ENCODE measurements around the gene CCDC73.
"Not testable (repeated sequence)": the region's sequence is repeated elsewhere in the genome, so short reads cannot be mapped to it uniquely, and the experiment has no call there.

CCDC73 gene

GRCh38 chr11:32794439-32794838, at the start of gene CCDC73:
Gene CCDC73, minus strand, starts transcription at chr11:32794662. Its CDS starts 34,419 bp downstream, at chr11:32760243.
- DNase-seq: no peak

GRCh38 chr11:32843544-32843943, 49.1 kb upstream of the CCDC73 start:
- DNase-seq: no peak

GRCh38 chr11:32840587-32840986, 46.1 kb upstream of the CCDC73 start:
- no peak for DNase-seq

GRCh38 chr11:32839308-32839707, 44.8 kb upstream of the CCDC73 start:
- no peak for DNase-seq

- DNase-seq: no peak
Observed at GRCh38 chr11:32838505-32839274, 44.2 kb upstream of the CCDC73 start.

- no peak for DNase-seq
Observed at GRCh38 chr11:32836946-32837345, 42.5 kb upstream of the CCDC73 start.

- DNase-seq: no peak
Observed at GRCh38 chr11:32833921-32834320, 39.5 kb upstream of the CCDC73 start.

GRCh38 chr11:32831221-32831620, 36.8 kb upstream of the CCDC73 start:
- no peak for DNase-seq

- DNase-seq: no peak
Observed at GRCh38 chr11:32830796-32831195, 36.3 kb upstream of the CCDC73 start.

GRCh38 chr11:32830413-32830738, 35.9 kb upstream of the CCDC73 start:
- peak; percentile 28 for DNase-seq

- peak; percentile 68 for DNase-seq
Observed at GRCh38 chr11:32829680-32830412, 35.4 kb upstream of the CCDC73 start, which contains the start of gene PRRG4. Gene PRRG4, plus strand, starts transcription at chr11:32829927. Its CDS starts 603 bp downstream, at chr11:32830530.

GRCh38 chr11:32829157-32829679, 34.8 kb upstream of the CCDC73 start:
- no peak for DNase-seq

GRCh38 chr11:32827276-32827675, 32.8 kb upstream of the CCDC73 start:
- DNase-seq: no peak

- DNase-seq: no peak
Observed at GRCh38 chr11:32826113-32826512, 31.7 kb upstream of the CCDC73 start.

GRCh38 chr11:32823617-32824016, 29.2 kb upstream of the CCDC73 start:
- not testable (repeated sequence) for DNase-seq

GRCh38 chr11:32821917-32822560, 27.6 kb upstream of the CCDC73 start:
- DNase-seq: no peak

- DNase-seq: peak; percentile 54
Observed at GRCh38 chr11:32821517-32821916, 27.1 kb upstream of the CCDC73 start.

- no peak for DNase-seq
Observed at GRCh38 chr11:32820497-32820896, 26.0 kb upstream of the CCDC73 start.

- no peak for DNase-seq
Observed at GRCh38 chr11:32819187-32819586, 24.7 kb upstream of the CCDC73 start.

- DNase-seq: no peak
Observed at GRCh38 chr11:32817852-32818183, 23.4 kb upstream of the CCDC73 start.

GRCh38 chr11:32817181-32817851, 22.9 kb upstream of the CCDC73 start:
- no peak for DNase-seq

- peak; percentile 74 for DNase-seq
Observed at GRCh38 chr11:32809313-32809712, 14.9 kb upstream of the CCDC73 start.

GRCh38 chr11:32796425-32796824, 2.0 kb upstream of the CCDC73 start:
- DNase-seq: peak; percentile 10
